VCaP (cell line): ENCODE measurements around the gene TMEM41A.

Experiments
- H3K27ac ChIP-seq: fragments of 450-650 bp; 2 replicates; pipeline ENCODE4 v1.5.1; 2017
- TF ChIP-seq, protein P1 (sequence below): fragments of 450-650 bp; conservative IDR thresholded peaks from 2 replicates; pipeline ENCODE4 v1.5.1; 2017; ENCODE audit warnings: mild to moderate bottlenecking, moderate library complexity

The TMEM41A gene

DNA sequence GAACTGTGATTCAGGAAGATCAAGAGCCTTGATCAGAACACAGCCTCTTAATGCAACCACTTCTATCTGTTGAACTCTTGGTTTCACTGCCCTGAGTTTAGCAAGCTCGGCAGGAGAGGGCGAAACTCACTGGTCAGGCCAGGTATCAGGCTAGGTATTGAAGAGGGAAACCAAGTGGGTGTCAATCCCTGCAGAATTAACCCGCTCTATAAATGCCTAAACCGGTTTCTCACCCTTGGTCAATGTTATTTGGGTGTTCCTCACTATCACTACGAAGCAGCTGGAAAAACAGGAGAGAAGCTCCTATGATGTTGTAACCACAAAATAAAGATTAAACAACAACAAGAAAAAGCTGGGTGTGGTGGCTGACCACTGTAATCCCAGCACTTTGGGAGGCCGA, 29.7 kb upstream of the TMEM41A start:
- no peak overlapping the region for H3K27ac ChIP-seq
- TF ChIP-seq, protein P1, sequence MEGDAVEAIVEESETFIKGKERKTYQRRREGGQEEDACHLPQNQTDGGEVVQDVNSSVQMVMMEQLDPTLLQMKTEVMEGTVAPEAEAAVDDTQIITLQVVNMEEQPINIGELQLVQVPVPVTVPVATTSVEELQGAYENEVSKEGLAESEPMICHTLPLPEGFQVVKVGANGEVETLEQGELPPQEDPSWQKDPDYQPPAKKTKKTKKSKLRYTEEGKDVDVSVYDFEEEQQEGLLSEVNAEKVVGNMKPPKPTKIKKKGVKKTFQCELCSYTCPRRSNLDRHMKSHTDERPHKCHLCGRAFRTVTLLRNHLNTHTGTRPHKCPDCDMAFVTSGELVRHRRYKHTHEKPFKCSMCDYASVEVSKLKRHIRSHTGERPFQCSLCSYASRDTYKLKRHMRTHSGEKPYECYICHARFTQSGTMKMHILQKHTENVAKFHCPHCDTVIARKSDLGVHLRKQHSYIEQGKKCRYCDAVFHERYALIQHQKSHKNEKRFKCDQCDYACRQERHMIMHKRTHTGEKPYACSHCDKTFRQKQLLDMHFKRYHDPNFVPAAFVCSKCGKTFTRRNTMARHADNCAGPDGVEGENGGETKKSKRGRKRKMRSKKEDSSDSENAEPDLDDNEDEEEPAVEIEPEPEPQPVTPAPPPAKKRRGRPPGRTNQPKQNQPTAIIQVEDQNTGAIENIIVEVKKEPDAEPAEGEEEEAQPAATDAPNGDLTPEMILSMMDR: no peak

DNA sequence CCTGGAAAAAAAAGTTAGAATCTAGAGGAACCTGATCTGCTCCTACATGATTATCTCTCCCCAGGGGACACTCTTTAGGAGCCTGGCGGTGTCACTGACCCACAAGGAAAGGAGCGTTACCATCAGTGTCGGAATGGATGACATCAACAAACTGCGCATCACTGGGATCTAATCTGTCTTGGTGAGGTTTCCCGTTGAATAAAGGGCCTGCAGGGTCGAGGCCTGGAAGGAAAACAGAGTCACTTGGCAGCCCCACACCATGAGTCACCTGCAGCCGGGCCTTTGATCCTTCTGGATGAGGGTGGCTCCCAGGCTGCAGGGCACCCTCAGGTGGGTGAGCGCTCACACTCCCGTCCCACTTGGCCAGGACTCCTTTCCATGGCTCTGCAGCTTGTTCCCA, 28.5 kb upstream of the TMEM41A start:
- TF ChIP-seq, protein P1: no peak

DNA sequence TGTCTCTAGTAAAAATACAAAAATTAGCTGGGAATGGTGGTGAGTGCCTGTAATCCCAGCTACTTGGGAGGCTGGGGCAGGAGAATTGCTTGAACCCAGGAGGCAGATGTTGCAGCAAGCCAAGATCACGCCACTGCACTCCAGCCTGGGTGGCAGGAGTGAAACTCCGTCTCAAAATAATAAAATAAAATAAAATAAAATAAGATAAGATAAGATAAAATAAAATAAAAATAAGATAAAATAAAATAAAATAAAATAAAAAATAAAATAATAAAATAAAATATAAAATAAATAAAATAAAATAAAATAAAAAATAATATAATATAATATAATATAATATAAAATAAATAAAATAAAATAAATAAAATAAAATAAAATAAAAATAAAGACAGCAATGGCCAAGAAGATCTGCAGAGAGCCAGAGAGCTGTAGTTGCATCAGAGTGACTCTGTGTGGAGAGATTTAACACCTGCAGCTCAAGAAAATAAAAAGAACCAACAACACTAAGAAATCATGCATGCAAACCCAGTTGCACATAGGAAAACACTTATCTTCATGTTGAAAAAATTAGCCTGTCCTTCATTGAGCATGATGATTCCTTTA, 27.6 kb upstream of the TMEM41A start:
- TF ChIP-seq, protein P1: no peak
- H3K27ac ChIP-seq: peak overlapping the region; percentile 77; the same call in 1 of the 2 replicates

More for the DNA sequence above, 28.5 kb upstream of the TMEM41A start:
- no peak overlapping the region for H3K27ac ChIP-seq

DNA sequence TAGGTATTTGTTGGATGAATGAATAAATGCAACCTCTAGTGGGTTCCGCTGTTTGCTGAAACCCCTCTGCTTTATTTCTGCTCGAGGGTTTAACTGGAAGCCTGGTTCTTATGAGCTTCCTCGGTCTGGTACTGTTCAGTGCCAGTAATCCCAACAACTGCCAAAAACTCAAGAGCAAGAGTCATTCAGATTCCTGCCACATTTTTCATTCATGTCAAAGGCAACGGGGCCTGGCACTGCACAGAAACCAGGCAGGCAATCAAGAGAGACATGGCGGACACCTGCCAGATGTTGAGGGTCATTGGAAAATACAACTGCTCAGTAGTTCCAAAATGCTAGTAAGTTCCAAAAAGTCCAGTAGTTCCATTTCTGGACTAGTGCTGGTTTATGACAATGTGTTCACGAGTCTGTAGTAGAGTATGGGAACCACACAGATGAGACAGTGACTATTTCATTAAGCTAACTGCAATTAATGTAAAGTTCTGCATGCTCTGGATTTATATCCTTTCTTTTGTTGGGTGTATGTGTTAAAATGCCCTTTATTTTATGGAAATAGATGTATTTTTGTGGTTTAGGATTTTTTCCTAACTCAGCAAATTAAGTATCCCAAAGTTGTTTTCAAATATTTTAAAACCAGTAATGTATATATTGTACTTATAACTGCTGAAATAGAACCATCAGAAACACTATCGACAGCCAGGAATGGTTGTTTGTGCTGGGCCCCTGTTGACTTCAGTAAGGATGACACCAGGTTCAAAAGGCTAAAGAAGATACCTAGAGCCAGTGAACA, 22.7 kb upstream of the TMEM41A start:
- TF ChIP-seq, protein P1: no peak
- H3K27ac ChIP-seq: no peak overlapping the region; the same call in 1 of the 2 replicates

DNA sequence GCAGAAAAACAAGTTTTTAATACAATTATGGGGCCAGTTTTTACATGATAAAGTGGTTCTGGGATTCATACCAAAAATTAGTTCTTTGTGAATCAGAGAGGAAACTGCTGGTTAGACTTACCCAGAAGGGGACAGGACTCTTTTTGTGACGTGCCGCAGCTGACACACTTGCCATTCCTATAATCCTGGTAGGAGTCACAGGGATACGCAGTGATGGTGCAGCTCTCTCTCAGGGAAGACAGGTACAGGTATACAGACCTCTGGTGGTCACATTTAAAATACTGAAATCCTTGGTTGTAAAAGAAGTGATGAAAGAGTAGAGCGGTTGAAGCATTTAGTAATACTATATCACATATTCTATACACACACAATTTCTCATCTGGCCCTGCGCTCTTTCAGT, 20.2 kb upstream of the TMEM41A start:
- TF ChIP-seq, protein P1: peak; percentile 32; the same call in 1 of the 2 replicates
- no peak overlapping the region for H3K27ac ChIP-seq

DNA sequence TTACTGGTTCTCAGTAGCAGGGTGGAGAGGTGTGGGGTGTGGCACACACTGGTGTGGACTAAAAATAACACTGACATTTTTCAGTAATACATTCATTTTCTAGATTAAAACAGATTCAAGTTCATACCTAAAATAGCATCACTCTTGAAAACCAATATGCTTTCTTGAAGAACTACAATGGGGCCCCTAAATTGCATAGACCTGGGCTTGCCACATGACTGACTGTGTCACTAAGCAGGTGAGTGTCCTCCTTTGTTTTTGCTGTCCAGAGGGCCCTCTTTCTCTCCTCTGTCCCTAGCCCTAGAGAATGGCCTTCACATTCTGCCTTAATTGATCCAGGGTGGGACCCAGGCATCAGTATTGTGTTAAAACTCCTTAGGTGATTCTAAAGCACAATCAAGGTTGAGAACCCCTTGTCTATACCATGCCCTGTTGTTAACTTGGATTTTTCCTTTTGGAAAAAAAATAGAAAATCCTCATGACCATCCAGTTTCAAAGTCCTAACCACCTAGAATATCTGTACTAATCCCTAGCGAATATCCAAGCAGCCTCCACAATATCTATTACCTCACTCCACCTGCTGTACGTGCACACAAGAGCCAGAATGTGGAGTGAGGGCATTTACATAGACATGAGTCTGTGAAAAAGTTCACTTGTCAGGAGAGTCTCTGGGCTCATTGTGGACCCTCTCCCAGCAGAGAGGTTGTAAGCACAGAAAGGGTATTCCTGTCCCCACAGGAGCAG, 18.7 kb upstream of the TMEM41A start:
- H3K27ac ChIP-seq: no peak overlapping the region
- TF ChIP-seq, protein P1: no peak

DNA sequence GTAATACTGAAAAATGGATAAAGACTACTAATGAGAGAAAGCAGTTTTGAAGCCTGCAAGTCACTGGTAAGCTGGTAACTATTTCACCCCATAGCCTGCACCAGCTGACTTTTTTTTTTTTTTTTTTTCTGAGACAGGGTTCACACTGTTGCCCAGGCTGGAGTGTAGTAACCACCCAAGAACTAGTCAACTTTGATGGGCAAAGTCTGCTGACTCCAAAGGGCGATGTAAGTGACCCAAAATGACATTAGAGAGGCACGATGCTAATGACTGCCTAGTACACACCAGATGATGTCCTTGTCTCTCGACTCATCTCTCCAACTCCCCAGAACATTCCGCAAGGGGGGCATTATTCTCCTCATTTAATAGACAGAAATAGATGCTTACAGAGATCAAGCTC, 12.9 kb upstream of the TMEM41A start:
- H3K27ac ChIP-seq: no peak overlapping the region
- TF ChIP-seq, protein P1: no peak
